LNCaP clone FGC (cell line): ENCODE results near the gene PLCD3.

Source experiments
- DNase-seq: peaks from one replicate; pipeline ENCODE4 v3.0.0-alpha.2; 2011; ENCODE audit warnings: low read depth
- H3K4me3 ChIP-seq: 2 replicates; pipeline ENCODE4 v1.5.1; 2011; ENCODE audit warnings: mild to moderate bottlenecking, low read depth, low read length, control low read depth
- CTCF ChIP-seq: IDR thresholded peaks from 2 replicates; pipeline ENCODE4 v1.5.1; 2012; ENCODE audit warnings: mild to moderate bottlenecking; ENCODE audit not compliant: control insufficient read depth, insufficient read depth; ENCODE audit errors: extremely low read depth

Gene PLCD3

GRCh38 chr17:45132320-45132571, at the start of gene PLCD3:
Gene PLCD3 (minus strand): TSS chr17:45132515. CDS start chr17:45132410, 105 bp downstream.
- peak within 1 kb of the TSS; percentile 66 for H3K4me3 ChIP-seq
- DNase-seq, result no peak
- no peak for TF ChIP-seq CTCF

- TF ChIP-seq CTCF, result no peak
- H3K4me3 ChIP-seq, result no peak overlapping the region
Observed at GRCh38 chr17:45177563-45177962, 45.2 kb upstream of the PLCD3 start.

GRCh38 chr17:45175759-45176115, 43.4 kb upstream of the PLCD3 start:
- H3K4me3 ChIP-seq, result no peak overlapping the region
- no peak for DNase-seq
- TF ChIP-seq CTCF, result no peak

More at GRCh38 chr17:45177563-45177962, 45.2 kb upstream of the PLCD3 start:
- DNase-seq, result no peak

GRCh38 chr17:45172541-45173286, 40.4 kb upstream of the PLCD3 start:
- no peak for DNase-seq
- no peak overlapping the region for H3K4me3 ChIP-seq
- no peak for TF ChIP-seq CTCF

- H3K4me3 ChIP-seq, result no peak overlapping the region
- TF ChIP-seq CTCF, result no peak
- no peak for DNase-seq
Observed at GRCh38 chr17:45172232-45172540, 39.9 kb upstream of the PLCD3 start.

- DNase-seq, result no peak
- no peak for TF ChIP-seq CTCF
- H3K4me3 ChIP-seq, result no peak overlapping the region
Observed at GRCh38 chr17:45171338-45172231, 39.3 kb upstream of the PLCD3 start.
